ENCODE measurements around the gene PPIA.

The PPIA gene

DNA sequence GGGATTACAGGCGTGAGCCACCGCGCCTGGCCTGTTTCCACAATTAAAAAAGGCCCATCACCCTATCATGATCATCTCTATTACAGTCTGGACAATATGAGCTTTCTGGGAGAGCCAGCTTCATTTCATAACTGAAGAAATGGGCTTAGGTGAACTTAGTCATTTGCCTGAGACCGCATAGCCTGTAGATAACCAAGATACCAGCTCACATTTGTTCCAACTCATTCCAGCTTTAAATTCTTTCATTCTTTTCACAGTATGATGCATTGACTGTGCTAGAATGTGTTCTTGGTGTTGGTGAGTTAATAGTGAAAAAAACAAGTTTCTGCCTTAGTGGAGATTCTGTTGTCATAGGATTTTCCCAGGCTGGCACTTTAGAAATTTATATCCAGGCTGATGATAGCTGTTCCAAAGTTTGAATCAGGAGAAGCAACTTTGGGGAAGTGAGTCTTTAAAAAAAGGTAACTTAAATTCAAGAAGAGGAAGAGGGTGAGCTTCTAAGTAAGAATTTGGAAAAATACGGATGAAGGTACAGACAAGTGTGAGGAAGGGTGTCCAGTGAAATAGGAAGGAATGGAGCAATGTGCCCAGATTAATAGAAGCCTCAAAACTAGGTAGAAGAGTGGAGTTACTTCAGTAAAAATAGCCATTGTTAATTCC is 53.5 kb downstream of the PPIA start:
- Mint-ChIP-seq H3K27me3 (ENCODE audit: low read depth) (no peaks in the 10 kb centered on the region), H3K9me3 (no peaks in the 10 kb centered on the region), H3K4me1 (peaks cover 17% of the 10 kb centered on the region), H3K27ac (peak overlapping the region; percentile 24 to 85 (median 76)), H3K4me3 (peak overlapping the region; percentile 86 to 88 (median 88)), H3K36me3 (ENCODE audit: low read depth) (no peaks in the 10 kb centered on the region)
- TF ChIP-seq, protein P1, sequence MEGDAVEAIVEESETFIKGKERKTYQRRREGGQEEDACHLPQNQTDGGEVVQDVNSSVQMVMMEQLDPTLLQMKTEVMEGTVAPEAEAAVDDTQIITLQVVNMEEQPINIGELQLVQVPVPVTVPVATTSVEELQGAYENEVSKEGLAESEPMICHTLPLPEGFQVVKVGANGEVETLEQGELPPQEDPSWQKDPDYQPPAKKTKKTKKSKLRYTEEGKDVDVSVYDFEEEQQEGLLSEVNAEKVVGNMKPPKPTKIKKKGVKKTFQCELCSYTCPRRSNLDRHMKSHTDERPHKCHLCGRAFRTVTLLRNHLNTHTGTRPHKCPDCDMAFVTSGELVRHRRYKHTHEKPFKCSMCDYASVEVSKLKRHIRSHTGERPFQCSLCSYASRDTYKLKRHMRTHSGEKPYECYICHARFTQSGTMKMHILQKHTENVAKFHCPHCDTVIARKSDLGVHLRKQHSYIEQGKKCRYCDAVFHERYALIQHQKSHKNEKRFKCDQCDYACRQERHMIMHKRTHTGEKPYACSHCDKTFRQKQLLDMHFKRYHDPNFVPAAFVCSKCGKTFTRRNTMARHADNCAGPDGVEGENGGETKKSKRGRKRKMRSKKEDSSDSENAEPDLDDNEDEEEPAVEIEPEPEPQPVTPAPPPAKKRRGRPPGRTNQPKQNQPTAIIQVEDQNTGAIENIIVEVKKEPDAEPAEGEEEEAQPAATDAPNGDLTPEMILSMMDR (IDR thresholded peaks at IDR 0.05; ENCODE audit: unreplicated experiment in 3 of 3) = no peak

DNA sequence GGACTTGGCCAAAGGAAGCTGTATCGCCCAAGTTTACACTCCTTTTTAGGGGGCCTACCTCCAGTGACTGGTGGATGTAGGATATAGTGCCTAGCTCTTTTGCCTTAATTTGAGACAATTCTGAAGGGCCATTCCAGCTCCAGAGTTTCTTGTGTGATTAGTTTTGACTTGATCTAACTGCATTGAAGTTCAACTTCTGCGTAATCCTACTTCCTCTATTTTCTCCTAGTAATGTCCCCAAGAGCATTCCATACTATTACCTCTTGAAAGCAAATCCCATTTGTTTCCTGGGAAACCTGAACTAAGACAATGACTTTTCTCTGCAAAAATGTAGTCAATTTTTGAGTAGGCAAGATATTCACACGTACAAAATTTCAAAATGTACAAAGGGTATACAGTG is 56.1 kb downstream of the PPIA start:
- Mint-ChIP-seq H3K27ac (no peak overlapping the region), H3K4me1 (no peaks in the 10 kb centered on the region), H3K27me3 (ENCODE audit: low read depth) (no peaks in the 10 kb centered on the region), H3K9me3 (no peaks in the 10 kb centered on the region), H3K4me3 (no peak overlapping the region), H3K36me3 (ENCODE audit: low read depth) (no peaks in the 10 kb centered on the region)
- TF ChIP-seq, protein P1 (IDR thresholded peaks at IDR 0.05; ENCODE audit: unreplicated experiment in 3 of 3) = no peak

All from nephron (organoid).